B cell (primary cell): Measurements from ENCODE around the gene UBE2Q1. TPM values are rescaled to one million over a fixed set of nuclear protein-coding genes. Genes with fewer than 3 reads are reported as not detected.

ENCODE experiments used
- ATAC-seq: fragments of 200-7000 bp; cut with Tn5 transposase; one replicate; pipeline ENCODE4 v1.10.0; 2021; ENCODE audit warnings: low read depth, mild to moderate bottlenecking, moderate number of reproducible peaks, moderate library complexity
- CTCF ChIA-PET: fragments of 350-600 bp; sonication (Branson Sonifier 250); formaldehyde crosslinking; loops from one replicate; lab custom pipeline; 2021; ENCODE audit warnings: antibody characterized with exemption, inconsistent platforms; lab: Charles Lee
- POLR2A ChIA-PET: fragments of 350-600 bp; sonication (Branson Sonifier 250); formaldehyde crosslinking; loops from one replicate; lab custom pipeline; 2021; ENCODE audit warnings: antibody characterized with exemption; lab: Charles Lee
- DNase-seq: peaks from one replicate; pipeline ENCODE4 v3.0.0; 2013
- H2AFZ ChIP-seq: 2 replicates; pipeline ENCODE4 v1.6.1; 2012; ENCODE audit warnings: mild to moderate bottlenecking, low read depth, low read length; ENCODE audit not compliant: insufficient read depth, poor library complexity, severe bottlenecking
- H3K27ac ChIP-seq, 2 donors: 1 replicate in 1 of 2; 2 replicates in 1 of 2; pipeline ENCODE4 v1.5.1; 2012 to 2013; ENCODE audit warnings: low read length in 2 of 2, mild to moderate bottlenecking in 2 of 2, moderate library complexity in 1 of 2
- H3K27me3 ChIP-seq, 4 experiments: fragments of 200-600 bp in 1 of 4; sonication (generic) in 1 of 4; replicated peaks in 1 of 4; 1 replicate in 2 of 4; 2 replicates in 2 of 4; pipeline versions ENCODE4 v1.6.1 to v1.7.0; 2013 to 2016; ENCODE audit warnings: low read length in 3 of 4, mild to moderate bottlenecking in 2 of 4, mixed read lengths in 1 of 4, moderate library complexity in 1 of 4; ENCODE audit not compliant: insufficient read depth in 4 of 4, control insufficient read depth in 3 of 4; ENCODE audit errors: control extremely low read depth in 1 of 4
- H3K36me3 ChIP-seq, 2 experiments: replicated peaks in 1 of 2; 1 replicate in 1 of 2; 2 replicates in 1 of 2; pipeline versions ENCODE4 v1.6.1 to v1.7.1; 2013; ENCODE audit warnings: low read length in 1 of 2; ENCODE audit not compliant: insufficient read depth in 2 of 2, control insufficient read depth in 1 of 2; ENCODE audit errors: control extremely low read depth in 1 of 2, extremely low read depth in 1 of 2
- H3K4me1 ChIP-seq, 2 donors: fragments of 200-600 bp in 1 of 2; sonication (generic) in 1 of 2; 1 replicate in 1 of 2; 2 replicates in 1 of 2; pipeline versions ENCODE4 v1.5.1 to v1.6.1; 2013 to 2017; ENCODE audit warnings: low read length in 2 of 2; ENCODE audit not compliant: control insufficient read depth in 2 of 2, insufficient read depth in 2 of 2
- H3K4me2 ChIP-seq: replicated peaks from 2 replicates; pipeline ENCODE3; 2012; ENCODE audit warnings: mild to moderate bottlenecking, low read depth, low read length; ENCODE audit not compliant: poor library complexity, severe bottlenecking
- H3K4me3 ChIP-seq, 5 experiments: fragments of 200-600 bp in 1 of 5; sonication (generic) in 1 of 5; 1 replicate in 3 of 5; 2 replicates in 2 of 5; pipeline versions ENCODE4 v1.5.1 to v1.7.0; 2011 to 2016; ENCODE audit warnings: low read length in 4 of 5, mild to moderate bottlenecking in 4 of 5, low read depth in 2 of 5, control low read depth in 1 of 5, moderate library complexity in 1 of 5; ENCODE audit not compliant: insufficient read depth in 1 of 5; ENCODE audit errors: control extremely low read depth in 1 of 5, extremely low read depth in 1 of 5
- H3K79me2 ChIP-seq: fragments of 200-600 bp; sonication (generic); one replicate; pipeline ENCODE4 v1.6.0; 2016; ENCODE audit warnings: low read length; ENCODE audit not compliant: control insufficient read depth, insufficient read depth
- H3K9ac ChIP-seq: fragments of 200-600 bp; sonication (generic); 2 replicates; pipeline ENCODE4 v1.6.1; 2017; ENCODE audit warnings: mild to moderate bottlenecking, low read length, moderate library complexity
- H3K9me3 ChIP-seq, 3 donors: one replicate each; pipeline versions ENCODE4 v1.6.1 to v1.7.1; 2013; ENCODE audit warnings: low read length in 2 of 3; ENCODE audit not compliant: control insufficient read depth in 2 of 3, insufficient read depth in 1 of 3; ENCODE audit errors: control extremely low read depth in 1 of 3
- H4K20me1 ChIP-seq: 2 replicates; pipeline ENCODE4 v1.6.0; 2012; ENCODE audit warnings: mild to moderate bottlenecking, low read length; ENCODE audit not compliant: insufficient read depth, control insufficient read depth, poor library complexity, severe bottlenecking
- H3K27ac Mint-ChIP-seq: one replicate; pipeline ENCODE4 v1.8.0; 2021; ENCODE audit warnings: mixed read lengths
- H3K27me3 Mint-ChIP-seq: one replicate; pipeline ENCODE4 v1.8.0; 2021; ENCODE audit warnings: mixed read lengths
- H3K4me1 Mint-ChIP-seq: one replicate; pipeline ENCODE4 v1.8.0; 2021; ENCODE audit warnings: mixed read lengths
- H3K4me3 Mint-ChIP-seq: one replicate; pipeline ENCODE4 v1.8.0; 2021; ENCODE audit warnings: mixed read lengths
- H3K9me3 Mint-ChIP-seq: one replicate; pipeline ENCODE4 v1.8.0; 2022; ENCODE audit warnings: mixed read lengths; ENCODE audit not compliant: insufficient read depth
- CTCF ChIP-seq: fragments of 200-600 bp; IDR thresholded peaks from one replicate; pipeline ENCODE4 v1.8.0; 2022; ENCODE audit warnings: antibody characterized with exemption, mild to moderate bottlenecking
- EZH2 ChIP-seq: IDR thresholded peaks from 2 replicates; pipeline ENCODE4 v1.6.1; 2012; ENCODE audit warnings: borderline replicate concordance, low read depth, mild to moderate bottlenecking, moderate library complexity, low read length; ENCODE audit not compliant: insufficient read depth, poor library complexity, severe bottlenecking
- WGBS: methylation state at CpG from one replicate; pipeline ENCODE4 v1.1.5; 2013; ENCODE audit warnings: missing lambda C conversion rate; ENCODE audit not compliant: insufficient coverage; 5-methylcytosine and 5-hydroxymethylcytosine counted together
- intact Hi-C: fragments of 100-400 bp; cut with micrococcal nuclease; formaldehyde crosslinking; loops from one replicate; pipeline ENCODE4 v1.10.0; 2022
- polyA plus RNA-seq: library from polyadenylated mRNA; depleted of rRNA; stranded (reverse); fragments of >200 nt; gene quantifications from 2 replicates; pipeline ENCODE4 v1.2.3, GENCODE V29; 2012
- total RNA-seq, 2 donors: library from RNA; stranded (reverse); fragments of 120-200 nt in 1 of 2; gene quantifications; 1 replicate in 1 of 2; 2 replicates in 1 of 2; pipeline versions ENCODE4 v1.2.3 to v1.2.4, GENCODE V29; 2013 to 2022

Gene UBE2Q1
- total and polyA plus RNA-seq, 2 donors (not counting 1 experiment from before 2014, with no cell fraction given) = 14.3 to 108 TPM

- H3K9me3 Mint-ChIP-seq = peaks cover 4% of the 10 kb centered on the region
- no peak overlapping the region for H3K27ac Mint-ChIP-seq
- H3K9ac ChIP-seq = no peak overlapping the region
- peaks cover 0 to 7% (median 0%) of the 10 kb centered on the region in 3 donors for H3K9me3 ChIP-seq
- H3K4me2 ChIP-seq = no peak overlapping the region
- intact Hi-C loops = no loop called here
- H3K27me3 ChIP-seq = peaks cover 0 to 9% (median 0%) of the 10 kb centered on the region in 4 experiments
- H3K36me3 ChIP-seq = no peaks in the 10 kb centered on the region
- H3K79me2 ChIP-seq = no peaks in the 10 kb centered on the region
- H3K27me3 Mint-ChIP-seq = peaks cover 36% of the 10 kb centered on the region
- ChIA-PET CTCF (interaction anchor here (0.8 to 2.6 kb wide), 2 partner anchors 59 to 80 kb away, joined by 3 to 14 read pairs; no protein-coding TSS in a partner anchor), POLR2A (no interaction called here)
- H2AFZ ChIP-seq = no peak overlapping the region
- no peak for ATAC-seq
- H3K4me3 ChIP-seq = no peak overlapping the region
- no peak overlapping the region for H3K4me3 Mint-ChIP-seq
- H3K27ac ChIP-seq = no peak overlapping the region
- TF ChIP-seq CTCF (no peak), EZH2 (no peak)
- WGBS = 96% methylated on average over 4 of the region's 9 CpGs
- H3K4me1 Mint-ChIP-seq = no peaks in the 10 kb centered on the region
- no peaks in the 10 kb centered on the region for H4K20me1 ChIP-seq
- DNase-seq = no peak
- no peaks in the 10 kb centered on the region for H3K4me1 ChIP-seq
These were observed 18.7 kb downstream of the UBE2Q1 start for GRCh38 chr1:154539486-154540483.

- Mint-ChIP-seq H3K4me3 (no peak overlapping the region), H3K27ac (no peak overlapping the region), H3K27me3 (peaks cover 33% of the 10 kb centered on the region), H3K9me3 (peaks cover 4% of the 10 kb centered on the region), H3K4me1 (no peaks in the 10 kb centered on the region)
- Histone ChIP-seq H3K27me3 (peaks cover 0 to 6% (median 0%) of the 10 kb centered on the region in 4 experiments), H3K27ac (no peak overlapping the region), H2AFZ (no peak overlapping the region), H3K4me2 (no peak overlapping the region), H3K36me3 (no peaks in the 10 kb centered on the region), H3K9ac (no peak overlapping the region), H3K4me1 (no peaks in the 10 kb centered on the region), H3K79me2 (no peaks in the 10 kb centered on the region), H3K4me3 (no peak overlapping the region), H4K20me1 (no peaks in the 10 kb centered on the region), H3K9me3 (peaks cover 0 to 11% (median 0%) of the 10 kb centered on the region in 3 donors)
- CTCF ChIA-PET = interaction anchor here (0.6 kb wide), 1 partner anchor 70 kb away, joined by 3 read pairs; no protein-coding TSS in a partner anchor
- intact Hi-C loops = no loop called here
- TF ChIP-seq EZH2 (no peak), CTCF (no peak)
- 93% methylated on average over 3 of the region's 7 CpGs for WGBS
- DNase-seq = no peak
- POLR2A ChIA-PET = no interaction called here
- ATAC-seq = no peak
These were observed 21.9 kb downstream of the UBE2Q1 start for GRCh38 chr1:154536570-154536969.
